ENCODE data around the gene OLFM1.

Gene OLFM1

GRCh38 chr9:135087489-135087792 lies at the start of gene OLFM1:
TSS of gene OLFM1 (plus strand) at chr9:135087668. CDS start at chr9:135087990, 322 bp downstream.
- peak; percentile 11 for DNase-seq (ENCODE audit: low read depth)
- H3K4me3 ChIP-seq (ENCODE audit: low read length): no peak within 1 kb of the TSS
- TF ChIP-seq, protein P1, sequence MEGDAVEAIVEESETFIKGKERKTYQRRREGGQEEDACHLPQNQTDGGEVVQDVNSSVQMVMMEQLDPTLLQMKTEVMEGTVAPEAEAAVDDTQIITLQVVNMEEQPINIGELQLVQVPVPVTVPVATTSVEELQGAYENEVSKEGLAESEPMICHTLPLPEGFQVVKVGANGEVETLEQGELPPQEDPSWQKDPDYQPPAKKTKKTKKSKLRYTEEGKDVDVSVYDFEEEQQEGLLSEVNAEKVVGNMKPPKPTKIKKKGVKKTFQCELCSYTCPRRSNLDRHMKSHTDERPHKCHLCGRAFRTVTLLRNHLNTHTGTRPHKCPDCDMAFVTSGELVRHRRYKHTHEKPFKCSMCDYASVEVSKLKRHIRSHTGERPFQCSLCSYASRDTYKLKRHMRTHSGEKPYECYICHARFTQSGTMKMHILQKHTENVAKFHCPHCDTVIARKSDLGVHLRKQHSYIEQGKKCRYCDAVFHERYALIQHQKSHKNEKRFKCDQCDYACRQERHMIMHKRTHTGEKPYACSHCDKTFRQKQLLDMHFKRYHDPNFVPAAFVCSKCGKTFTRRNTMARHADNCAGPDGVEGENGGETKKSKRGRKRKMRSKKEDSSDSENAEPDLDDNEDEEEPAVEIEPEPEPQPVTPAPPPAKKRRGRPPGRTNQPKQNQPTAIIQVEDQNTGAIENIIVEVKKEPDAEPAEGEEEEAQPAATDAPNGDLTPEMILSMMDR (IDR thresholded peaks at IDR 0.05; ENCODE audit: insufficient read depth, low read depth, low read length, missing control alignments): peak; percentile 10

DNA sequence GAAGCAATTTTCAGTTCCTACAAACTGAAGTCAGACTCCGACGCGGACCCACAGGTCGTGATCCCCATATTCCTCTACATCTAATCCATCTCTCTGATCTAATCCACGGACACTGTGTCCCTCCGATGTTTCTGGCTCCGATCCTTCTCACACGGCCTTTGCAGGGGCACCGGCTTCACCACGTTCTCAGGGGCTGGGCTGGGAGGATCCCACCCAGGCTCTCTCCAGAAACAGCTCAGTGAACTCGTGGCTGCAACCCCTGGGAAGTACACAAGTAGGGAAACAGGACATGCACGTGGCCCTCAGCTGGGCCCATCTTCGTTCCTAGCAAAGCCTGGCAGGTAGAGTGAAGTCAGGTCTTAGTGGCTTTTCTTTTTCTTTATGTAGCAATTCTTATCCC lies 49.1 kb upstream of the OLFM1 start:
- DNase-seq (ENCODE audit: low read depth): no peak
- TF ChIP-seq, protein P1 (IDR thresholded peaks at IDR 0.05; ENCODE audit: insufficient read depth, low read depth, low read length, missing control alignments): no peak
- no peak overlapping the region for H3K4me3 ChIP-seq (ENCODE audit: low read length)

GRCh38 chr9:135038826-135039225 lies 48.6 kb upstream of the OLFM1 start:
- DNase-seq (ENCODE audit: low read depth): no peak
- no peak overlapping the region for H3K4me3 ChIP-seq (ENCODE audit: low read length)
- TF ChIP-seq, protein P1 (IDR thresholded peaks at IDR 0.05; ENCODE audit: insufficient read depth, low read depth, low read length, missing control alignments): no peak

- DNase-seq (ENCODE audit: low read depth): no peak
- H3K4me3 ChIP-seq (ENCODE audit: low read length): no peak overlapping the region
- TF ChIP-seq, protein P1 (IDR thresholded peaks at IDR 0.05; ENCODE audit: insufficient read depth, low read depth, low read length, missing control alignments): no peak
These were observed 48.1 kb upstream of the OLFM1 start for GRCh38 chr9:135039266-135039870.

- no peak overlapping the region for H3K4me3 ChIP-seq (ENCODE audit: low read length)
- DNase-seq (ENCODE audit: low read depth): no peak
- TF ChIP-seq, protein P1 (IDR thresholded peaks at IDR 0.05; ENCODE audit: insufficient read depth, low read depth, low read length, missing control alignments): no peak
These were observed 47.4 kb upstream of the OLFM1 start for GRCh38 chr9:135039916-135040645.

DNA sequence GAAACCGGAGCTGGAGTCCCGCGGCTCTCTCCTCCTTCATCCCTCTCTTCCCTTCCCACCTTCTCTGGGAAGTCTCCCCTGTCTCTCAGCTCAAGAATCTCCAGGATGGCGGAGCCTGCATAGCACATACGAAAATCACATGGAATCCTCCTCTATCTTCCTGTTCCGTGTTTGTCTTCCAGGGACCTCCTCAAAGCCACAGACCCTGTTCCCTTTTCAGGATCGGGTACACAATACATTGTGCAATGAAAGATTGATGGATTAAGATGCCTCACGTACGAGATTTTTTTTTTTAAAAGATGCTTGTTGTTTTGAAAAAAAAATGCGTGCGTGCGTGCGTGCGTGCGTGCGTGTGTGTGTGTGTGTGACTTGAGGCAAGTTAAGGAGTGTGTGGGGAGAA lies 46.6 kb upstream of the OLFM1 start:
- H3K4me3 ChIP-seq (ENCODE audit: low read length): no peak overlapping the region
- DNase-seq (ENCODE audit: low read depth): no peak
- TF ChIP-seq, protein P1 (IDR thresholded peaks at IDR 0.05; ENCODE audit: insufficient read depth, low read depth, low read length, missing control alignments): no peak

GRCh38 chr9:135043345-135043744 lies 44.1 kb upstream of the OLFM1 start:
- H3K4me3 ChIP-seq (ENCODE audit: low read length): no peak overlapping the region
- TF ChIP-seq, protein P1 (IDR thresholded peaks at IDR 0.05; ENCODE audit: insufficient read depth, low read depth, low read length, missing control alignments): no peak
- DNase-seq (ENCODE audit: low read depth): no peak

Measured in epithelial cell of esophagus (primary cell).